NCI-H526 treated with DMSO at 0.1 percent for 48 hours (cell line): ENCODE data around the gene SERINC1.

Source experiments
- DNase-seq: peaks from one replicate; lab custom pipeline; 2025; lab: John Stamatoyannopoulos, UW

The SERINC1 gene

DNA sequence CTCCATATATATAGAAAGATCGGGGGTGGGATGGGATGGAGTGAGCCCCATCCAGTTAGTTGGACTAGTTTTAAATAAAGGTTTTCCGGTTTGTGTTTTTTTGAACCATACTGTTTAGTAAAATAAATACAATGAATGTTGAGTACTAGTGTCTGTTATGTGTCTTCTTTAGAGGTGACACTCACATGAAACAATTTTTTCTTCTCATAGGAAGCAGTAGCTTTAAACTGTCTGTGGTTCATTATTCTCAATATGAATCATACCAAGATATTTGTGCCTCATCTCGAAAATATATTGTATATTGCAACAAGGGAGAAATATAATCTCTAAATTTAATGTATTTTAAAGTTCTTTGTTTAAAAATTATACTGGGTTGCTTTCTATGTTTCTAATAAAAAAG is 38.8 kb downstream of the SERINC1 start:
- no peak for DNase-seq

DNA sequence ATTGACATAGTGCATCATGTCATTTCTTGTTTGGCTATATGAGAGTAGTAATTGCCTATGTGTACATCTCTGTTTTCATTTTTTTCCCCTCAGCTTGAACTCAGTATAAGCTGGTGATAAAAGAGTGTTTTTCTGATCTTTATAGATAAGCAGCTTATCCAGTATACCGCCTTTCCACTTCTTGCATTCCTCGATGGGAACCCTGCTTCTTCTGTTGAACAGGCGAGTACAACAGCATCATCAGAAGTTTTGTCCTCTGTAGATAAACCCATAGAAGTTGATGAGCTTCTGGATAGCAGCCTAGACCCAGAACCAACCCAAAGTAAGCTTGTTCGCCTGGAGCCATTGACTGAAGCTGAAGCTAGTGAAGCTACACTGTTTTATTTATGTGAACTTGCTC is 39.8 kb downstream of the SERINC1 start:
- no peak for DNase-seq

DNA sequence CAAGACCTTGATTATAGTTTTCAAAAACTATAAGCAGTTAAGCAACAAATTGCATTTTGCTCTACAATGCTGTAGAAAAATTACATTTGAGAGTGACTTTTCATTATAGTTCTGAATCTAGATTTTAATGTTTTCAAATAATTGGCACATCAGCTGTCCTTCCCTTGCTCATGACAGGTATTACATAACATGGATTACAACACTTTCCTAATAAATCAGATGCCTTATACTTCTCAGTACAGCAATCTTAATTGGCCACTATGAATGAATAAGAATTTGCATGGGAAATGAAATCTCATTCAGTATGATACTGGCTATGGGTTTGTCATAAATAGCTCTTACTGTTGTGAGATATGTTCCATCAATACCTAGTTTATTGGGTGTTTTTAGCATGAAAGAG is 42.3 kb downstream of the SERINC1 start:
- DNase-seq = no peak

DNA sequence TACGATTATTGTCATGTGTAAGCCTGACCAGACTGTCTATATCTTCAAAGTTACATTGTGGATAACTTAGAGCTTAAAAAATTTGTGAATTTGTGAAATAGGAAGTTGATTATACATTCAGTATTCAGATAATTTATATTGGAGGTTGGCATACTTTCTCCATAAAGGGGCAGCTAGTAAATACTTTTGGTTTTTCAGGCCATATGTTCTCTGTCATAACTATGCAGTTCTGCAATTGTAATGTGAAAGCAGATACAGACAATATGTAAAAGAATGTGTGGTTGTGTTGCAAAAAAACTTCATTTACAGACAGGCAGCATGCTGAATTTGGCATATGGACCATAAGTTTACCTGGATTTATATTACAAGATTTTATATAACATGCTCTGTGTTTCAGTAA is 42.8 kb downstream of the SERINC1 start:
- no peak for DNase-seq

DNA sequence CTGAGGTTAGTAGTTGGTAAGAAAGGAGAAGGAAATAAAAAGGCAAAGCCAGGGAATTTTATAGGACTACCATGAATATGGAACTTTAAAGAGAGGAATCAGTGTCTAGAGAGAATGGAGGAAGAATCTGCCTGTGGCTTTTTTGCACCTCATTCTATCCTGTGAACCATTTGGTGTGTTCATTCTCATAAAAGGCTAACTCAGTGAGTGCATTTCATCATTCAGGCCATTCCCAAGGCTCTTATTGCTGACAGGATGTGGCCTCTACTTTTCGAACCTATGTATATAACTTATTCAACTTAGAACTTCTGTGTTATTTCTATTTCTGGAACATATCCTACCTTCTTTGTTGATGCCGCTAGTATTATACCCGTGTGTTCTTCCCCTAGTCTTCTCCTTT is 45.0 kb downstream of the SERINC1 start:
- no peak for DNase-seq

DNA sequence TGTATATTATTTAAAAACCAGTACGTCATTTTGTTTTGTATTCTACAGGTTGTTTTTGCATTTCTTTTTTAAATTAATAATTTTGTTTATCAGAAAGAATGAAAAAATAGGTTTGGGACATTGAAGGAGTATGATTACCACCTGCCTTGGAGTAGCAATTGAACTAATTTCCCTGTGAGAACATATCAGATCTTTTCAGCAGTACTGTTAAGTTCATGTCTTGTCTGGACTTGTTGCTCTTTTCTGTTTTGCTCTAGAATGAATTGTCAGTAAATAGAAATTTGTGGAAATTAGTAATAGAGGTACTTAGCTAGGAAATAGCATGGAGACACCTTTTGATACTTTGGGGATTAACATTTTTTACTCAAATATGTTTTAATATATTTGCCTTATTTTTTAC is 47.9 kb downstream of the SERINC1 start:
- DNase-seq = no peak

DNA sequence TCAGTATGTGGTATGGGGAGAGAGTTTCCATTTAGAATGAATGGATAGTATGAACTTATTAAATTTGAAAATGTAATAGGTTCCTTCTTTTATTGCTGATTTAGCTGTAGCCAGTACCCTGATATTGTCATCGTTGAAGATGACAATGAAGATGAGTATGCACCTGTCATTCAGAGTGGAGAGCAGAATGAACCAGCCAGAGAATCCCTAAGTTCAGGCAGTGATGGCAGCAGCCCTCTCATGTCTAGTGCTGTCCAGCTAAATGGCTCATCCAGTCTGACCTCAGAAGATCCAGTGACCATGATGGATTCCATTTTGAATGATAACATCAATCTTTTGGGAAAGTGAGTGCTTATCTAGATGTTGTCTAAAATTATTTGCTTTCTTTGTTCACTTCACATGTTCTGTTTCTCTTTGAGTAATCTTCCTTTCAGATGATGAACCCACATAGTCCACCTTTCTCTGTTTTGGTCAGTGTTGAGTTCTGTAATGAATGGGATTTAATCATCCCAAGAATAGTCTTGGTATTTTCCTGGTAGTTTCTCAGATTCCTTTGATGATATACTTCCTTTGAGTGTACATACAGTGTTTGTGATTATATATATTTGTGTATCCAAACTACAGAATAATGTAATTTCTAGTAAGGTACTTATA is 48.9 kb downstream of the SERINC1 start:
- DNase-seq = no peak

DNA sequence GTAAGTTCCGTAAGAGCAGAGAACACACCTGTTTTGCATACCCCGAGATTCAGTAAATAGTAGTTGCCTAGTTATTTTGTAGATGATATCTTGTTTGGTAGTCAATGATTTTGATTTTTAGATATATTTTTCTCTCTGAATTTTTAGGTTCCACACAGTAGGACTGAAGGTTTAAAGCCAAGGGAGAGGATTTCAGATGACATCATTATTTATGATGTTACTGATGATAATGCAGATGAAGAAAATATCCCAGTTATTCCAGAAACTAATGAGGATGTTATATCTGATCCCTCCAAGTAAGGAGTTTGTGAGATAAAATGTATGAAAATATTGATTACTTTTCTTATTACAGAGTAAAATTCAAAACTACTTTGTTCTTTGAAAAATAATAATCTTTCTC is 49.6 kb downstream of the SERINC1 start:
- no peak for DNase-seq

DNA sequence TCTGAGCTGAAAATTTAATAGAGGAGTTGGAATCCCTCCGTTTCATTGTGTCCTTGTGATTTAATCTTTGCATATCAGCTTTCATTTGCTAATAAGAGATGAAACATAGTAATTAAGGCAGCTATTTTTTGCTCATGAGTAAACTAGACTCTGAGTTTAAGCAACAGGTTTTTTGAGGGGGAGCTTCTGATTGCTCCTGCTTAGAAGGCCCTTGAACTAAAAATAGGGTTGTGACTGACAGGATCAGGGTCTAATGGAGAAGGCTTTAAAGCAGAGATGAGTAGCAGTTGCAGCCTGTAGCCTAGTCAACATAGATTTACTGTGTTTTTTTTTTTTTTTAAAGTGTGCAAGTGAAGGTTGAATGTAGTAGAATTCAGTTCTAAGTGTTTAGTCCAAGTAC is 54.8 kb downstream of the SERINC1 start:
- no peak for DNase-seq

DNA sequence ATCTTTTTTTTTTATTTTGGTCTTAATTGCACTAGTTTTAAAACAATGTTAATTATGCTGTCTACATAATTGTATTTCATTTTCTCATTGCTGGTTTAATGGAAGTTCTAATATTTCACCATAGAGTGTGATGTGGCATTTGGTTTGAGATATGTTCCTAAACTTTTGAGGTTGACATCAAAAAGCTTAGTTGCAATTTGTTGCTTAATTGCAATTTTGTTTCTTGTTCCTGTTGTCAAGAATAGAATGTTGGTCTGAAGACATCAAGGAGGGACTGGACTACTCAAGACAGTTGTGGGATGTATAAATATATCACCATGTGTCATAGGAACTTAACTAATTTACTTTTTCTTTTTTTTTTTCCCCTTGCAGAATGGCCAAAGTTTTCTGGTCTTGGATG is 59.6 kb downstream of the SERINC1 start:
- DNase-seq = no peak

DNA sequence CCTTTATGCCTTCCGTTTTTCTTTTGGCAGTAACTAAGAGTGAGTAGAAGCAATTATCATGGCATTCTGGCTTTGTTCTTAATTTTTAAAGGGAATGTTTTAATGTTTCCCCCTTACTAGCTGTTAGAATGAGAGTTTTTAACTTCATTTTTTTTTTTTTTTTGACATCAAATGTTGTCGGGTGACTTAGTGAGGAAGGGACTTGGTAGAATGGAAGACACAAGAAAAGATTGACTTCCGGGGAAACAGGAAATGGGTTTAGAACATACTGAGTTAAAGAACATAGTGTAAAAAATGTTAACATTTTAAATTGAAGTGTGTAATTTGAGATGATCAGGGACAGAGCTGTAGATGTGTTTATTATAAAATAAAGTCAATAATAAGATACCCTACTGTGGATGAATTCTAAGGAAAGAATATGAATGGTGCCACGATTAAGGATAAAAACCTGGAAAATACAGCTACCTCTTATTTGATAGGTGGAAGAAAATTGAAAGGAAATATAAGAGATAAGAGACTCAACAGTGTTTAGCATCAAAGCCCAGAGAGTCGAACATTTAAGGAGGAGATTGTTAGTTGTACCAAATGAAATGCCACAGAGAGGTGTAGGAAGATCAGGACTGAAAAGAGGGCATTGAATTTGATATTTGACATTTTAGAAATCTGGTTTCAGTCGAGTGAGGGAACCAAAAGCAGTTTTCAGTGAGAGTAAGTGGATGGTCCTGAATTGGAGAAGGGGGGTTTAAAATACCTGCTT is 62.7 kb downstream of the SERINC1 start:
- DNase-seq = no peak

DNA sequence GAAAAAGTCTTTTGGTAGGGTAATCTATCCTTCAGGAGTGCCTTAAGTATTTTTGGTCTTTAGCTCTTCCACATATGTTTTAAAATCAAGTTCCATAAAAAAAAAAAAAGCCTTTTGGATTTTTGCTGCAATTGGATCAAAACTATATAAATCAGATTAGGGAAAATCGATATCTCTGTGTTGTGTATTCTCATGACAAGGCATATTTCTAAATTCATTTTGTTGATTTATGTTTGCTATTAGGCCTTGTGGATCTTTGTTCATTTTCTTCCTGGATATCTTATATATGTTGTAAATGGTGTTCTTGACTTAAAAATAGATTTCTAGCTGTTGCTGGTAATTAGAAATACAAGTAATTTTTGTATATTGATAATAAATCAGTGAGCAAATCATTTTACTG is 63.4 kb downstream of the SERINC1 start:
- no peak for DNase-seq

DNA sequence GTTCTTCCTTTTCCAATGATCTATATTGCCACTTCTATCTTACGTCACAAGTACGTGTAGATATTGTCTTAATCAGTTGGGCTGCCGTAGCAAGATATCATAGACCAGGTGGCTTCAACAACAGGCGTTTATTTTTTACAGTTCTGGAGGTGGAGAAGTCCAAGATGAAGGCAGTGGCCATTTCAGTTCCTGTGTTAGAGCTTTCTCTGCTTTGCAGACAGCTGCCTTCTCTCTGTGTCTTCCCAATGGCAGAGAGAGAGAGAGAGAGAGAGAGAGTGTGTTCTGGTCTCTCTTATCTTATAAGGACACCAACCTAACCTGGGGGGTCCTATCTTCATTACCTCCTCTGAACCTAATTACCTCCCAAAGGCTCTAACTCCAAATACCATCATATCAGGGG is 63.9 kb downstream of the SERINC1 start:
- DNase-seq = no peak

DNA sequence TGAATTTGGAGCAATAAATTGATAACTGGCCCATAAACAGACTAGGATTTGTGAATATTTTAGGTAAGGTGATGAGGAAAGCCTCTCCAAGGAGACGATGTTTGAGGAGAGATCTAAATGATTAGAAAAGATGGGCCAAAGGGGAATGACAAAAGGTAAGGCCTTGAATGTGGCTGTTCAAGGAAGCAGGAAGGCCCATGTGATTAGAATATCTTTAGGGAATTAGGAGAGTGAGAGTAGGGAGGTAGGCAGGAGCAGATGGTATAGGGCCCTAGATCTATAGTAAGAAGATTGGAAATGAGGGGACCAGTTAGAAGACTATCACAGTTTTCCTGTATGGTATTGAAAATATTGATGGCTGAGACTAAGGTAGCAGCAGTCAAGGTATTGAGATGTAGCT is 65.4 kb downstream of the SERINC1 start:
- no peak for DNase-seq

DNA sequence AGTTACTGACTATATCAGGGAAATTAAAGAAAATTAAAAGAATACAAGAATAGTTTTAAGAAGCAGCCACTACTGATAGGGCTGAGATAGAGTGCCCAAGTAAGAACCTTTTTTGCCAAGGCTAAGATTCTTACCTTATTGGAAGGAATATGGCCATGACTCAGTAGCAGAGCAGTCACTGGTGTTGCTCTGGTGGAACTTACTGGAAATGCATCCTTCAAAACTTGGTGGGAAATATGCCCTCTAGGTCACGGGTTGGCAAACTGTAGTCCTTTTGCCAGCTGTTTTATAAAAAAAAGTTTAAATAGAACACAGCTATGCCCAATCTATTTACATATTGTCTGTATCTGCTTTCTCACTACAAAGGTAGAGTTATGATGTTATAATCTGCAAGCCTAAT is 66.2 kb downstream of the SERINC1 start:
- no peak for DNase-seq

DNA sequence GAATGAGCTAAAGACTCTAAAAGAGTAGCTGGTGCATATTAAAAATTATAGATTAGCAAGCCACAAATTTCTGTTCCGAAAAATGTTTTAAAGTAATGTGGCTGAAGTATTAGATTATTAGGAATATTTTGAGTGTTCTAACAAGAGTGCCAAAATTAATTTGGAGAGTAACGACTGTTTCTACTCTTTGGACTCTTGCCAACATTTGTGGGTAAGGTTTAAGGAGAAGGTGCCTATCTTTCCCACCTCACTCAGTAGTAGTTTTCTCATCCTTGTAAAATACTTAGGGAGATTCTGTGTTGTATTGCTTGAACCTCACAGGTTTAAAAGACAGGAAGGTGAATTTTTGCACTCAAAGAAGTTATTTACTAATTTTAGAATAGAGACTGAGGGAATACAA is 67.2 kb downstream of the SERINC1 start:
- no peak for DNase-seq

DNA sequence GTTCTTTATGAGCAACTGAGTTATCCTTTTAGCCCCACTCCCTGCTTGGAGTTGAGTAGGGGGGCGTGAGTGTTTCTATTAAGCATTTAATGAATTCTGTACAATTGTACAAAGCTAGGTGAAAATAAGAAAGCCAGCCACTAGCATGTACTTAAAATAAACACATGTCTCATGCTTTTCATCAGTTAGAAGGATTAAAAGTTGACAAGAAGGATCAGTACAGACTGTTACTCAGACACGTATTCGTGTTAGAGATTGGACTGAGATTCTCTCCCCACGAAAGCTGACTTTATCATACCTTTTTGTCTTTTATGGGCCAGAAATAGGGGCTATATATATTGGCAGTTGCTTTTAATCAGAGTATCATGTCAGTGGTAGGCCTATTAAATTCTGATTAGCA is 70.5 kb downstream of the SERINC1 start:
- DNase-seq = no peak

DNA sequence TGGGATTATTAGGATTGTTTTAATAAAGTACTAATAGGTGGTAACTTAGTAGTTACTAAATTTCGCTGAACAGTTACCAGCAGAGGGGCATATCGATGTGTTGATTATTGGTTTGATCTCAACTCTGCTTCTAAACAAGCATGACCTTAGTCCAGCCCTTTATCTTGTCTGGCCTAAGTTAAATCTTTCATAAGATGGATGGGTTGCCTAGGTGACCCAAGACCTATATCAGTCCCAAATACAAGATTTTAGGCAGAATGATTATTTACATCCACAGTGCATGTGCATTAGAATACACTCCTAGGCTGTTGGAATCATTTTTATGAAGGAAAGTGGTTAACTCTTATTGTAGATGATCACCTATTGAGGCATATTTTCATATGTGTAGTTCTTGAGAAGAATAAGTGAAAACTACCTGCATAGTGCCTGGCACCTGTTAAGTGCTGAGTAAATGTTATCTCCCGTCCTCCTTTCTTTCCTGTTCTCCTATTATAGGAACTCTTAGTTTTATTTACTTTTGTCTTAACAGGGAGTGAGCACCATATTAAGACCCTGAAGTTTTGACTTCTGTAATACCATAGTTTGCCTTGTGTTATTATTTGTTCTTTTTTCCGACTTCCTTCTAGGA is 71.0 kb downstream of the SERINC1 start:
- peak; percentile 26 for DNase-seq

DNA sequence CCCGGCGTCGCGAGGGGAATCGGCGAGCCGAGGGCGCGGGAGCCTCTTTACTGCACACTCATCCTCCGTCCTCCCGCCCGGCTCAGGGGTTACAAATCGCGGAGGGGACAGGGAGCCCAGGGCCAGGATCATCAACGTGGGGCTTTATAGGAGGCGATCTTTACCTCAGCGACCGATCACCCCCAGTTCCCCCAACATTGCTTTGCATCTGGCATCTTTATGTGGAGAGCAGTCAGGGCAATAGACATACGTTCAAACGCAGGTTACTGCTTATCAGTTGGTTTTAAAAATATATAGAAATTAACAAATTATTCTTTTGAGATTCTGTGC is 71.5 kb downstream of the SERINC1 start:
- no peak for DNase-seq

DNA sequence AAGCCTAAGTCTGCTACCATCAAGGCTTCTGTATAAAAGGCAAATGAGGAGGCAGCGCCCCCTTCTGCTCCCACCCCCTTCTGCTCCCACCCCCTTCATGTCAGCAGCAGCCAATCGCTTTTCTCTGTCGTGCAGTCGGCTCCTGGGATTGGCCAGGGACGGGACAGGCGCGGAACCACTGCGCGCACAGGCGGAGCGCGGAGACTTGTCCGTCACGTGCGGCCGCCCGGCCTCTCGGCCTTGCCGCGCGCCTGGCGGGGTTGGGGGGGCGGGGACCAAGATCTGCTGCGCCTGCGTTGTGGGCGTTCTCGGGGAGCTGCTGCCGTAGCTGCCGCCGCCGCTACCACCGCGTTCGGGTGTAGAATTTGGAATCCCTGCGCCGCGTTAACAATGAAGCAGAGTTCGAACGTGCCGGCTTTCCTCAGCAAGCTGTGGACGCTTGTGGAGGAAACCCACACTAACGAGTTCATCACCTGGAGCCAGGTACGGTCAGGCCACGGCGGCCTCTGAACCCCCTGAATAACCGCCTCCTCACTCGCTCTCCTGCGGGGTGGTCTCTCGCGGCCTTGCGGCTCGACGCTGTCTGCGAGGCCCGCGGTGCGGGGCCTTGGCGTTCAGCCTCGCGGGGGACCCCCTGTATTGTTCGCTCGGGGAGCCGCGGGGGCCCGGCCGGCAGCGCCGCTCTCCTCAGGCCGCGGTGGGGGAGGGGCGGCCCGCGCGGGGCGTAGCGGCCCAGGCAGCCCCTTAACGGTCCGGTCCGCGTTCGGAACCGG is 72.1 kb downstream of the SERINC1 start, which contains the start of gene HSF2:
Gene HSF2, plus strand, starts transcription at position 305 of the 773 bp plus-strand sequence. Its CDS starts 86 bp downstream, at position 391.
- DNase-seq = peak; percentile 93

DNA sequence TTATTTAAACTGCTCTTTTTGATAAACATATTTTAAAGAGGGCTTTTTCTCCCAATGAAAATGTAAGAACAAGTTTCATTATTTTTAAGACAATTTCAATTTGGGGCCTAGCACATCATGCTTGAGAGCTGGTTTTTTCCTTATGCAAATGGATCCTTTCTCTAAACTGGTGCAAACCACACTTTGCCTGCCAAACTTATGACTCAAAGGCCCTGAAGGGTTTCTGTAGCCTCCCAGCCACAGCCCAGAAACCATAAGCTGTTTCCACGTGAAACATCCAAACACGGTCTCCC is 72.6 kb downstream of the SERINC1 start:
- no peak for DNase-seq

DNA sequence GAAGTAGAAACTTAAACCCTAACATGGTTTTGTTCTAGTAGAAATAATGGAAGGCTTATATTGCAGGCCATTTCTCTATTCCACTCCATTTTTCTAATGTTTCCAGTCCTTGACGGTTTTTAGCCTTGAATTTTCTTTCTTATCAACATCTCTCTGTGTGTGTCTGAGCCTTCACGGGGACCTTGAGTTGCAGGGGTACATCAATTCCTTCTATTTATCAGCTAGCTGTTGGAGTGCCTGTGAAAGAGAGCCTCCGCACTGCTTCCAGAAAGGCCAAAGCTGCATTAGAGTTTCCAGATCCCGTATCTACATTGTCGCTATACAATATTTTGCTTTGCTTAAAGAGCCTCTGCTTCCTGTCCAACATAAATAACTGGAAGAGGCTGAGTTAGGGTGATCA is 77.6 kb downstream of the SERINC1 start:
- DNase-seq = no peak

DNA sequence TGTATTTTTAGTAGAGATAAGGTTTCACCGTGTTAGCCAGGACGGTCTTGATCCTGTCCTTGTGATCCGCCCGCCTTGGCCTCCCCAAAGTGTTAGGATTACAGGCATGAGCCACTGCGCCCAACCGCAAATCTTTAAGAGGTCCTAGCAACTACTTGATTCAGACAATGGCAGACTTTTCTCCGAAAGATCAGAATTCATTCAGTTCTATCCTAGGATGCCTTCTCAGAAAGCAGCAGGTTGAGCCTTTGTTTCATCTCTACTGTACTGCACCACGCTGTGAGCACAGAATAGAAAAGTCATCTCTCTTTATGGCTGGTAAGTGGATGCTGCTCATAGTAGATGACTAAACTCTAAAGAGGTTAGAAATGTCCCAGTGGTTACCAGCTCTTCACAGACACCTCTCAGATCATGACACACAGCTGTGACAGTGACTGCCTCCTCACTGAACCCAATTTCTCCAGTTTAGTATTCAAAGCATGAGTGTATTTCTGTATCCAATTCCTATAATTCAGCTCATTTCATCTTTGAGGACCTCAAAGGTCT is 78.2 kb downstream of the SERINC1 start:
- DNase-seq = no peak
